Heart right ventricle (tissue), 16 donors: Measurements from ENCODE around the gene TM7SF3. TPM values are rescaled to one million over a fixed set of nuclear protein-coding genes. Genes with fewer than 3 reads are reported as not detected.
A peak's percentile ranks its signal among the peaks of the same experiment; 100 is the strongest.

Experiments used
- ATAC-seq, 8 donors: fragments of 200-7000 bp; cut with Tn5 transposase; one replicate each; pipeline ENCODE4 v1.9.1; 2020; ENCODE audit warnings: mild to moderate bottlenecking in 8 of 8, moderate library complexity in 8 of 8, moderate number of reproducible peaks in 1 of 8
- DNase-seq, 2 donors: peaks; one replicate each; pipeline ENCODE4 v3.0.0-alpha.2; 2020
- H3K27ac ChIP-seq, 10 donors: fragments of 200-600 bp; sonication (generic) in 2 of 10; one replicate each; pipeline versions ENCODE4 v1.5.0 to v1.8.0; 2020 to 2022; ENCODE audit warnings: mild to moderate bottlenecking in 3 of 10
- H3K27me3 ChIP-seq, 7 donors: fragments of 200-600 bp; one replicate each; pipeline ENCODE4 v1.8.0; 2021 to 2022; ENCODE audit warnings: mild to moderate bottlenecking in 2 of 7
- H3K36me3 ChIP-seq, 9 donors: fragments of 200-600 bp; sonication (generic) in 1 of 9; one replicate each; pipeline versions ENCODE4 v1.5.0 to v1.8.0; 2020 to 2022; ENCODE audit warnings: mild to moderate bottlenecking in 2 of 9
- H3K4me1 ChIP-seq, 9 donors: fragments of 200-600 bp; sonication (generic) in 1 of 9; one replicate each; pipeline versions ENCODE4 v1.5.0 to v1.8.0; 2020 to 2022; ENCODE audit warnings: mild to moderate bottlenecking in 4 of 9
- H3K4me3 ChIP-seq, 10 donors: fragments of 200-600 bp; sonication (generic) in 2 of 10; one replicate each; pipeline versions ENCODE4 v1.5.0 to v1.8.0; 2020 to 2022; ENCODE audit warnings: mild to moderate bottlenecking in 7 of 10, moderate library complexity in 2 of 10
- H3K9me3 ChIP-seq, 11 donors: fragments of 200-600 bp in 10 of 11; sonication (generic) in 2 of 11; one replicate each; pipeline versions ENCODE4 v1.5.0 to v1.8.0; 2013 to 2022; ENCODE audit warnings: mild to moderate bottlenecking in 2 of 11, control low read depth in 1 of 11, moderate library complexity in 1 of 11
- CTCF ChIP-seq, 9 donors: fragments of 200-600 bp; sonication (generic) in 2 of 9; IDR thresholded peaks; one replicate each; pipeline versions ENCODE4 v1.5.0 to v1.8.0; 2021 to 2022; ENCODE audit warnings: antibody characterized with exemption in 9 of 9, mild to moderate bottlenecking in 5 of 9, moderate library complexity in 1 of 9
- WGBS, 2 donors: extraction: QIAGEN DNeasy Blood & Tissue Kit; methylation state at CpG; one replicate each; pipeline ENCODE4 v1.1.7; 2013; ENCODE audit warnings: inconsistent platforms in 1 of 2; 5-methylcytosine and 5-hydroxymethylcytosine counted together
- intact Hi-C, 10 donors: fragments of 100-400 bp; cut with DNase I; formaldehyde crosslinking; loops; one replicate each; pipeline versions ENCODE4 v1.11.1 to v1.14.2; 2022
- polyA plus RNA-seq, 2 donors: library from polyadenylated mRNA; stranded (reverse); fragments of 200-250 nt; gene quantifications; one replicate each; pipeline ENCODE4 v1.2.3, GENCODE V29; 2013
- total RNA-seq, 10 donors: library from RNA; stranded (reverse); fragmentation: NEBNext Ultra II Directional in 3 of 10; extraction: Animal tissue kit (Norgen Biotek cat#: 25700) in 3 of 10; gene quantifications; one replicate each; pipeline versions ENCODE4 v1.2.1 to v1.2.4, GENCODE V29; 2021 to 2023
- donor health status: Arrhythmogenic right ventricular cardiomyopathy.
- donor health status: ischemic (EF 13 %, LVEDD 7.1; RV severe dilation, severe dysfunction).
- donor health status: healthy with polysubstance abuse.
- donor health status: DM: no; HTN: yes; CAD: no.
- donor health status: DM: no; HTN: no; CAD: no.
- donor health status: ischemic (EF 25% LVEDD 6.9; RV normal size, moderate dysfunction).
- donor health status: ischemic (EF 25% LVEDD 5.7; RV mildly dilated, moderate dysfunction).
- donor health status: healthy.
- donor health status: DM: yes; HTN: yes; CAD: no.
- donor health status: Ischemic cardiomyopathy.
- donor health status: ischemic (EF 35%, LVEDD 5.7; RV mildly dilated, moderate dysfunction).
- donor health status: nonischemic (EF 11% LVEDD 7.7; RV severe dilation, severe dysfunction).
- donor health status: DM: yes; HTN: yes; CAD: no.
- donor health status: PGD.
- donor health status: ischemic (EF 29% LVEDD 5.4; RV normal size, mild dysfunction).
- donor health status: nonischemic (EF 23%, LVEDD 6.1; RV moderate dilation, normal function).

The TM7SF3 gene
- total and polyA plus RNA-seq, 12 donors, result 8.6 to 29.3 (median 22.8) TPM

GRCh38 chr12:27000961-27001360, 13.2 kb downstream of the TM7SF3 start:
- ATAC-seq (no peak), DNase-seq (no peak)
- WGBS, 2 donors, result 56 to 79% methylated on average over 1 of the region's 1 CpG
- Histone ChIP-seq H3K4me3 (no peak overlapping the region), H3K27me3 (no peaks in the 10 kb centered on the region), H3K27ac (no peak overlapping the region), H3K36me3 (peaks cover 0 to 68% (median 7%) of the 10 kb centered on the region in 9 donors), H3K4me1 (peaks cover 0 to 38% (median 0%) of the 10 kb centered on the region in 9 donors), H3K9me3 (no peaks in the 10 kb centered on the region)
- no peak for TF ChIP-seq CTCF (IDR thresholded peaks at IDR 0.05)
- intact Hi-C loops, result no loop called here

GRCh38 chr12:26997003-26997402, 17.2 kb downstream of the TM7SF3 start:
- Histone ChIP-seq H3K9me3 (no peaks in the 10 kb centered on the region), H3K27ac (peak overlapping the region in 1 of 10 donors; percentile 77), H3K27me3 (no peaks in the 10 kb centered on the region), H3K36me3 (peaks cover 0 to 99% (median 25%) of the 10 kb centered on the region in 9 donors), H3K4me1 (peaks cover 0 to 35% (median 0%) of the 10 kb centered on the region in 9 donors), H3K4me3 (no peak overlapping the region)
- 89 to 90% methylated on average over 2 of the region's 2 CpGs for WGBS, 2 donors
- TF ChIP-seq CTCF (IDR thresholded peaks at IDR 0.05), result no peak
- intact Hi-C loops, result no loop called here
- DNase-seq, result no peak
- no peak for ATAC-seq

GRCh38 chr12:26995706-26996105, 18.5 kb downstream of the TM7SF3 start:
- Histone ChIP-seq H3K27me3 (no peaks in the 10 kb centered on the region), H3K27ac (no peak overlapping the region), H3K9me3 (no peaks in the 10 kb centered on the region), H3K4me3 (no peak overlapping the region), H3K36me3 (peaks cover 0 to 97% (median 25%) of the 10 kb centered on the region in 9 donors), H3K4me1 (peaks cover 0 to 22% (median 0%) of the 10 kb centered on the region in 9 donors)
- ATAC-seq (no peak), DNase-seq (no peak)
- intact Hi-C loops, result no loop called here
- no peak for TF ChIP-seq CTCF (IDR thresholded peaks at IDR 0.05)
- 95 to 97% methylated on average over 2 of the region's 2 CpGs for WGBS, 2 donors

- Histone ChIP-seq H3K4me1 (peaks cover 0 to 17% (median 0%) of the 10 kb centered on the region in 9 donors), H3K36me3 (peaks cover 0 to 96% (median 30%) of the 10 kb centered on the region in 9 donors), H3K4me3 (no peak overlapping the region), H3K27me3 (no peaks in the 10 kb centered on the region), H3K9me3 (no peaks in the 10 kb centered on the region), H3K27ac (no peak overlapping the region)
- 94 to 97% methylated on average over 1 of the region's 1 CpG for WGBS, 2 donors
- DNase-seq (no peak), ATAC-seq (no peak)
- TF ChIP-seq CTCF (IDR thresholded peaks at IDR 0.05), result no peak
- intact Hi-C loops, result no loop called here
Measured at GRCh38 chr12:26994109-26994508, 20.1 kb downstream of the TM7SF3 start.
